ENCODE measurements around the gene RGS8.
"Not testable (repeated sequence)": the region's sequence is repeated elsewhere in the genome, so short reads cannot be mapped to it uniquely, and the experiment has no call there.

The RGS8 gene

GRCh38 chr1:182704677-182705076 is 20.3 kb upstream of the RGS8 start:
- no peak for DNase-seq (ENCODE audit: low spot score)
- in situ Hi-C loops (cut with MboI; ENCODE audit: low sequenced_read_pairs, unreplicated experiment): no loop called here
- TF ChIP-seq CTCF (IDR thresholded peaks at IDR 0.05; ENCODE audit: borderline replicate concordance, control extremely low read depth, extremely low read depth, insufficient read depth, missing control alignments): no peak

DNA sequence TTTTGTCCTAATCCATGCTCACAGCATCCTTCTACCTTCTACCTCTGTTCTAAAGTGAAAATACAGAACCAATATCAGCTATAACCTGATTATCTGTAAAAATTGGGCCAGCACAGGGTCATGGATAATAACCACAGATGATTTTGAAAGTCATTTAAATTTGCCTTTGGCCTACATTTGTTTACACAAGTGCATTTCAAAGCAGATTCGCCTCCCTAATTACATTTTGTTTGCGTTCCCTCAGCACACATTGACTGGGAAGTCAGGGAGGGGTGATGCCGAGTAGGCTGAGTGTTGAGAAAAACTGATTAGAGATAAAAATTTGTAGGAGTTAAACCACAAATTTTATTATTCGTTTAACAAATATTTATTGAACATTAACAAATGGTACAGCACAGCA is 19.2 kb upstream of the RGS8 start:
- TF ChIP-seq CTCF (IDR thresholded peaks at IDR 0.05; ENCODE audit: borderline replicate concordance, control extremely low read depth, extremely low read depth, insufficient read depth, missing control alignments): no peak
- in situ Hi-C loops (cut with MboI; ENCODE audit: low sequenced_read_pairs, unreplicated experiment): no loop called here
- DNase-seq (ENCODE audit: low spot score): no peak

- in situ Hi-C loops (cut with MboI; ENCODE audit: low sequenced_read_pairs, unreplicated experiment): no loop called here
- no peak for TF ChIP-seq CTCF (IDR thresholded peaks at IDR 0.05; ENCODE audit: borderline replicate concordance, control extremely low read depth, extremely low read depth, insufficient read depth, missing control alignments)
- no peak for DNase-seq (ENCODE audit: low spot score)
Measured at GRCh38 chr1:182702826-182703524, 18.6 kb upstream of the RGS8 start.

- TF ChIP-seq CTCF (IDR thresholded peaks at IDR 0.05; ENCODE audit: borderline replicate concordance, control extremely low read depth, extremely low read depth, insufficient read depth, missing control alignments): no peak
- no peak for DNase-seq (ENCODE audit: low spot score)
- in situ Hi-C loops (cut with MboI; ENCODE audit: low sequenced_read_pairs, unreplicated experiment): no loop called here
Measured at GRCh38 chr1:182700351-182700709, 15.9 kb upstream of the RGS8 start.

GRCh38 chr1:182699393-182700350 is 15.3 kb upstream of the RGS8 start:
- no peak for TF ChIP-seq CTCF (IDR thresholded peaks at IDR 0.05; ENCODE audit: borderline replicate concordance, control extremely low read depth, extremely low read depth, insufficient read depth, missing control alignments)
- in situ Hi-C loops (cut with MboI; ENCODE audit: low sequenced_read_pairs, unreplicated experiment): no loop called here
- no peak for DNase-seq (ENCODE audit: low spot score)

DNA sequence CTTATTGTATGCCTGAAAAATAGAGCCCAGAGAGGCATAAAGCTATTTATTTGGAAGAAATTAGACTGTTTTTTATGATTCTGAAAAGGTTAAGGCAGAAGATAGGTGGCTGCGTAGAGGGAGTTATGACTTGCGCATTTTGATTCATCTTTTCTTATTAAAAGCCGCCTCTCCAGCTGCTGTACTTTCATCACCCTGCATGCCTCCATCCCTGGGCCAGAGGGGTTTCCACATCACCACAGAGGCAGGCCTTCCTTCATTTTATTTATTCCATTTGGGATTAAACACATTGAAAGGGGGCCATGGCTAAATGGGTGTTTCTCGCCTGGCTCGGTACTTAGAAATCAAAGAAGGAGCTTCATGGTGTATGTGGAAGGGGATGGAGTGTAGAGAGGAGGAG is 14.6 kb upstream of the RGS8 start:
- TF ChIP-seq CTCF (IDR thresholded peaks at IDR 0.05; ENCODE audit: borderline replicate concordance, control extremely low read depth, extremely low read depth, insufficient read depth, missing control alignments): no peak
- in situ Hi-C loops (cut with MboI; ENCODE audit: low sequenced_read_pairs, unreplicated experiment): no loop called here
- DNase-seq (ENCODE audit: low spot score): no peak

GRCh38 chr1:182693139-182693538 is 8.8 kb upstream of the RGS8 start:
- DNase-seq (ENCODE audit: low spot score); in situ Hi-C loops (cut with MboI; ENCODE audit: low sequenced_read_pairs, unreplicated experiment): not testable (repeated sequence)

Measured in GM13976 (cell line).